ENCODE results near the gene LAYN. TPM values are rescaled to one million over a fixed set of nuclear protein-coding genes. Genes with fewer than 3 reads are reported as not detected.
A peak's percentile ranks its signal among the peaks of the same experiment; 100 is the strongest.

LAYN gene
- total and polyA plus RNA-seq, 2 of the 4 experiments (the other 2 are of a cell fraction): 92.5 to 118 TPM

GRCh38 chr11:111585371-111585770 lies 44.9 kb downstream of the LAYN start (continued):
- no peak for TF ChIP-seq USF2 (IDR thresholded peaks at IDR 0.05; ENCODE audit: low read depth, low read length)

- H4K20me1 ChIP-seq (ENCODE audit: insufficient read depth, low read length): no peaks in the 10 kb centered on the region
- H3K14ac ChIP-seq (replicated peaks; ENCODE audit: low read depth, low read length): no peak overlapping the region
- no TSS peak for BruUV-seq (replicated peaks)
- H3K27ac ChIP-seq (ENCODE audit: insufficient read depth, low read length): no peak overlapping the region
- H3K9ac ChIP-seq (ENCODE audit: low read depth, low read length): no peak overlapping the region
- H3K79me1 ChIP-seq (ENCODE audit: low read depth in 1 of 2, low read length in 2 of 2): no peaks in the 10 kb centered on the region
- H4K8ac ChIP-seq (ENCODE audit: low read depth in 2 of 2, low read length in 2 of 2): no peak overlapping the region
- H3K18ac ChIP-seq (ENCODE audit: low read depth, low read length): no peak overlapping the region
- no peak overlapping the region for H4K5ac ChIP-seq (ENCODE audit: low read depth, low read length)
- H3K23ac ChIP-seq (ENCODE audit: low read depth, low read length): no peak overlapping the region
- peaks cover 6% of the 10 kb centered on the region for H3K4me1 ChIP-seq (ENCODE audit: control insufficient read depth, insufficient read depth, low read length)
- H4K91ac ChIP-seq (ENCODE audit: insufficient read depth, low read depth, low read length): no peak overlapping the region
- CTCF ChIA-PET: interaction anchor here (0.6 to 1.8 kb wide), 5 partner anchors 11 to 256 kb away, joined by 3 to 9 read pairs (median 4); no protein-coding TSS in a partner anchor
- no peak overlapping the region; the same call in 1 of the 2 replicates for H2BK20ac ChIP-seq (ENCODE audit: low read depth, low read length)
- dilution Hi-C loops (cut with HindIII; ENCODE audit: low sequenced_read_pairs, unreplicated experiment): no loop called here
- H3K4me3 ChIP-seq (ENCODE audit: insufficient read depth, low read depth, low read length): no peak overlapping the region
- DNase-seq: peak; percentile 66
- intact Hi-C loops (cut with micrococcal nuclease): loop anchor here (5.0 kb wide), 1 partner anchor 256 kb away; no protein-coding TSS in a partner anchor
- ATAC-seq (ENCODE audit: low read depth): peak; percentile 59
- no peak overlapping the region for H2BK15ac ChIP-seq (ENCODE audit: low read depth, low read length)
- H3K9me3 ChIP-seq (ENCODE audit: control insufficient read depth, insufficient read depth, low read length): peaks cover 2% of the 10 kb centered on the region; the same call in 1 of the 2 replicates
- no peak overlapping the region for H2AFZ ChIP-seq (replicated peaks; ENCODE audit: low read length, poor library complexity)
- WGBS, 2 experiments (ENCODE audit: extremely low coverage in 2 of 2, insufficient read length in 1 of 2): no CpG with 5 or more reads among the region's 1 CpG
- H3K27me3 ChIP-seq (ENCODE audit: control insufficient read depth, insufficient read depth, low read length): 0 out of 2 replicates have a peak, but pooled peaks cover 2% of the 10 kb centered on the region
- no peak overlapping the region for H3K56ac ChIP-seq (ENCODE audit: extremely low read depth, insufficient read depth, low read length)
- POLR2A ChIA-PET (ENCODE audit: unreplicated experiment): no interaction called here
- no peak overlapping the region for H3K4ac ChIP-seq (ENCODE audit: low read depth, low read length)
- H2AK5ac ChIP-seq (ENCODE audit: low read depth, low read length): no peak overlapping the region
- in situ Hi-C loops (cut with MboI; ENCODE audit: low sequenced_read_pairs): loop anchor here (5.0 to 25.0 kb wide), 2 partner anchors 256 to 401 kb away; no protein-coding TSS in a partner anchor
- H3K9me1 ChIP-seq (ENCODE audit: insufficient read depth, low read length): 0 out of 2 replicates have a peak, but pooled peaks cover 9% of the 10 kb centered on the region
- no peak overlapping the region for H3K4me2 ChIP-seq (ENCODE audit: low read depth, low read length)
- no peak overlapping the region for H2AK9ac ChIP-seq (replicated peaks; ENCODE audit: low read depth, low read length, poor library complexity)
- H2BK5ac ChIP-seq (ENCODE audit: low read depth, low read length, poor library complexity, severe bottlenecking): no peak overlapping the region
- no peak overlapping the region for H2BK120ac ChIP-seq (ENCODE audit: low read depth, low read length)
- H3K36me3 ChIP-seq (ENCODE audit: control insufficient read depth, insufficient read depth, low read length): no peaks in the 10 kb centered on the region
- TF ChIP-seq CTCF (conservative IDR thresholded peaks at IDR 0.05; ENCODE audit: low read depth, low read length) (peak; percentile 63), RCOR1 (IDR thresholded peaks at IDR 0.05; ENCODE audit: insufficient replicate concordance, low read length) (no peak), RAD21 (IDR thresholded peaks at IDR 0.05; ENCODE audit: low read length) (peak; percentile 61), SMC3 (IDR thresholded peaks at IDR 0.05; ENCODE audit: low read depth, low read length) (peak; percentile 45), CEBPB (IDR thresholded peaks at IDR 0.05; ENCODE audit: low read depth, low read length) (peak; percentile 70; the same call in 1 of the 2 replicates)
Measured at GRCh38 chr11:111586388-111586831, 45.9 kb downstream of the LAYN start.

All from IMR-90 (cell line).